ENCODE data around the gene WDR75. TPM values are rescaled to one million over a fixed set of nuclear protein-coding genes. Genes with fewer than 3 reads are reported as not detected.
A peak's percentile ranks its signal among the peaks of the same experiment; 100 is the strongest.

The WDR75 gene
- total RNA-seq, 3 donors from 2014 or later (not counting 1 experiment from before 2014, with no cell fraction given) = 31.4 to 38.5 (median 32.3) TPM

DNA sequence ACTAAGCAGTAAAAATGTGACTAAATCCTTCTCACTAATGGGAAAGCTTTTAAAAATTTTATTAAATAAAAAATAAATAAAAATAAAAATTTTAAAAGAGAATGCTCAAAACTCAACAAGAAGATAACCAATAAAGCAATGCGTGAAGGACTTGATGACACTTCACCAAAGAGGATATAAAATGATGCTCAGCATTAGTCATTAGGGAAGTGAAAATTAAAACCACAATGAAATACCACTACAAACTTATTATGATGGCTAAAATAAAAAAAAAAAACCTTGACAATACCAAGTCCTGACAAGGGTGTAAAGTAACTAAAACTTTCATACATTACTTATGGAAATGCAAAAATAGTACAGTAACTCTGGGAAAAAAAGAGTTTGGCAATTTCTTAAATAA lies 3.3 kb upstream of the WDR75 start:
- H3K4me1 Mint-ChIP-seq = peaks cover 5 to 7% of the 10 kb centered on the region in 2 donors
- Histone ChIP-seq H3K4me3 (ENCODE audit: low read length) (no peak overlapping the region), H3K36me3 (ENCODE audit: control insufficient read depth, insufficient read depth, low read length) (no peaks in the 10 kb centered on the region), H3K4me1 (ENCODE audit: control insufficient read depth, insufficient read depth, low read length) (peaks cover 5% of the 10 kb centered on the region), H3K27me3 (ENCODE audit: control insufficient read depth, insufficient read depth, low read length) (no peaks in the 10 kb centered on the region), H3K27ac (ENCODE audit: low read length) (no peak overlapping the region), H3K9me3 (ENCODE audit: control insufficient read depth, insufficient read depth, low read length) (no peaks in the 10 kb centered on the region)
- H3K4me3 Mint-ChIP-seq = no peak overlapping the region
- no CpG with 5 or more reads among the region's 1 CpG for WGBS (ENCODE audit: insufficient coverage)
- TF ChIP-seq CTCF (IDR thresholded peaks at IDR 0.05) = no peak
- H3K27ac Mint-ChIP-seq = no peak overlapping the region
- H3K9me3 Mint-ChIP-seq = no peaks in the 10 kb centered on the region
- H3K27me3 Mint-ChIP-seq (ENCODE audit: low read depth in 2 of 2) = peaks cover 4 to 6% of the 10 kb centered on the region in 2 donors
- intact Hi-C loops (cut with micrococcal nuclease) = no loop called here
- ATAC-seq (no peak), DNase-seq (no peak)
- H3K36me3 Mint-ChIP-seq = no peaks in the 10 kb centered on the region

GRCh38 chr2:189439342-189439741 lies 1.9 kb upstream of the WDR75 start:
- Mint-ChIP-seq H3K27ac (peak overlapping the region in 1 of 2 donors; percentile 96), H3K36me3 (no peaks in the 10 kb centered on the region), H3K27me3 (ENCODE audit: low read depth in 2 of 2) (no peaks in the 10 kb centered on the region), H3K9me3 (no peaks in the 10 kb centered on the region), H3K4me3 (no peak overlapping the region), H3K4me1 (peaks cover 5 to 7% of the 10 kb centered on the region in 2 donors)
- no peaks in the 10 kb centered on the region for H3K9me3 ChIP-seq (ENCODE audit: control insufficient read depth, insufficient read depth, low read length)
- DNase-seq (peak in 1 of 2 donors; percentile 18), ATAC-seq (no peak)
- H3K4me3 ChIP-seq (ENCODE audit: low read length) = no peak overlapping the region
- H3K4me1 ChIP-seq (ENCODE audit: control insufficient read depth, insufficient read depth, low read length) = peaks cover 5% of the 10 kb centered on the region
- TF ChIP-seq CTCF (IDR thresholded peaks at IDR 0.05) = no peak
- no peaks in the 10 kb centered on the region for H3K27me3 ChIP-seq (ENCODE audit: control insufficient read depth, insufficient read depth, low read length)
- intact Hi-C loops (cut with micrococcal nuclease) = no loop called here
- H3K27ac ChIP-seq (ENCODE audit: low read length) = no peak overlapping the region
- WGBS (ENCODE audit: insufficient coverage) = no CpG with 5 or more reads among the region's 1 CpG
- no peaks in the 10 kb centered on the region for H3K36me3 ChIP-seq (ENCODE audit: control insufficient read depth, insufficient read depth, low read length)

- no peaks in the 10 kb centered on the region for H3K36me3 ChIP-seq (ENCODE audit: control insufficient read depth, insufficient read depth, low read length)
- no peaks in the 10 kb centered on the region for H3K9me3 Mint-ChIP-seq
- peaks cover 5% of the 10 kb centered on the region for H3K4me1 ChIP-seq (ENCODE audit: control insufficient read depth, insufficient read depth, low read length)
- intact Hi-C loops (cut with micrococcal nuclease) = loop anchor here (2.0 kb wide), 3 partner anchors 220 to 344 kb away; partner anchors contain the start of genes ASNSD1, ORMDL1, OSGEPL1 and PMS1
- H3K4me1 Mint-ChIP-seq = peaks cover 5 to 7% of the 10 kb centered on the region in 2 donors
- no peak for DNase-seq
- H3K4me3 Mint-ChIP-seq = peak overlapping the region; percentile 96
- H3K9me3 ChIP-seq (ENCODE audit: control insufficient read depth, insufficient read depth, low read length) = no peaks in the 10 kb centered on the region
- under 1% methylated on average over 8 of the region's 8 CpGs for WGBS (ENCODE audit: insufficient coverage)
- H3K27ac Mint-ChIP-seq = peak overlapping the region; percentile 96 to 98
- H3K27me3 Mint-ChIP-seq (ENCODE audit: low read depth in 2 of 2) = no peaks in the 10 kb centered on the region
- no peak for TF ChIP-seq CTCF (IDR thresholded peaks at IDR 0.05)
- ATAC-seq = peak; percentile 11 to 20 (median 15)
- H3K27ac ChIP-seq (ENCODE audit: low read length) = peak overlapping the region; percentile 99
- no peaks in the 10 kb centered on the region for H3K36me3 Mint-ChIP-seq
- H3K4me3 ChIP-seq (ENCODE audit: low read length) = peak overlapping the region; percentile 96
- no peaks in the 10 kb centered on the region for H3K27me3 ChIP-seq (ENCODE audit: control insufficient read depth, insufficient read depth, low read length)
Measured at GRCh38 chr2:189440644-189440946, 679 bp upstream of the WDR75 start.

DNA sequence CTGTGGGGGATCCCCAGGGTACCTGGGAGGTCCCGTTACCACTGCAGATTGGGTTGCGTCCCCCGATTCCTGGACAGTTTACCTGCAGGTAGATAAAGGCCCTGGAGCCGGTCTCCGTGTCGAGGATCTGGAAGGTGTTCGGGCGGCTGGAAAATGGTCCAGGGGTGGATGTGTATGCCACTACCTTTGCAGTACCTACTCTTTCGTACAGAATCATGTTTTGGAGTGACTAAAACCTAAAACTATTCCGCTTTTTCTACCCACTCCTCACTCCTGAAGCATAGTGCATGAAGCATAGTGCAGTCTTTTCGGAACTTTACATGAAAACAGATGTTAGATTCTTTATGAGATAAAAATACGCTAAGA lies 418 bp downstream of the WDR75 start:
- intact Hi-C loops (cut with micrococcal nuclease) = loop anchor here (2.0 kb wide), 3 partner anchors 219 to 343 kb away; partner anchors contain the start of genes ASNSD1, ORMDL1, OSGEPL1 and PMS1
- Mint-ChIP-seq H3K36me3 (no peaks in the 10 kb centered on the region), H3K27me3 (ENCODE audit: low read depth in 2 of 2) (no peaks in the 10 kb centered on the region), H3K9me3 (no peaks in the 10 kb centered on the region), H3K4me3 (peak overlapping the region; percentile 96), H3K27ac (peak overlapping the region; percentile 96 to 98), H3K4me1 (peaks cover 5 to 7% of the 10 kb centered on the region in 2 donors)
- H3K4me3 ChIP-seq (ENCODE audit: low read length) = peak overlapping the region; percentile 96
- 0% methylated on average over 11 of the region's 12 CpGs for whole genome bisulfite sequencing (ENCODE audit: insufficient coverage)
- H3K4me1 ChIP-seq (ENCODE audit: control insufficient read depth, insufficient read depth, low read length) = peaks cover 5% of the 10 kb centered on the region
- ATAC-seq (peak in 1 of 3 donors; percentile 42), DNase-seq (no peak)
- H3K9me3 ChIP-seq (ENCODE audit: control insufficient read depth, insufficient read depth, low read length) = no peaks in the 10 kb centered on the region
- peak overlapping the region; percentile 99 for H3K27ac ChIP-seq (ENCODE audit: low read length)
- no peaks in the 10 kb centered on the region for H3K27me3 ChIP-seq (ENCODE audit: control insufficient read depth, insufficient read depth, low read length)
- TF ChIP-seq CTCF (IDR thresholded peaks at IDR 0.05) = no peak
- H3K36me3 ChIP-seq (ENCODE audit: control insufficient read depth, insufficient read depth, low read length) = no peaks in the 10 kb centered on the region
